Measurements from ENCODE around the gene CDH4. TPM values are rescaled to one million over a fixed set of nuclear protein-coding genes. Genes with fewer than 3 reads are reported as not detected.

The CDH4 gene
- total RNA-seq, 1 donor from 2014 or later = 12.1 TPM

GRCh38 chr20:61756966-61757677, 505.1 kb downstream of the CDH4 start:
- H3K36me3 ChIP-seq (ENCODE audit: control insufficient read depth, insufficient read depth, low read length) = no peaks in the 10 kb centered on the region
- H3K27me3 ChIP-seq (ENCODE audit: control insufficient read depth, insufficient read depth, low read length) = no peaks in the 10 kb centered on the region
- no peak for TF ChIP-seq CTCF (IDR thresholded peaks at IDR 0.05; ENCODE audit: insufficient read depth, low read length, severe bottlenecking)
- H3K4me3 ChIP-seq (ENCODE audit: low read depth, low read length) = no peak overlapping the region
- FAIRE-seq (no peak), DNase-seq (ENCODE audit: low read depth) (peak; percentile 5)

GRCh38 chr20:61757678-61758563, 505.9 kb downstream of the CDH4 start:
- H3K4me3 ChIP-seq (ENCODE audit: low read depth, low read length) = no peak overlapping the region
- FAIRE-seq (no peak), DNase-seq (ENCODE audit: low read depth) (peak; percentile 6)
- no peaks in the 10 kb centered on the region for H3K27me3 ChIP-seq (ENCODE audit: control insufficient read depth, insufficient read depth, low read length)
- H3K36me3 ChIP-seq (ENCODE audit: control insufficient read depth, insufficient read depth, low read length) = no peaks in the 10 kb centered on the region
- TF ChIP-seq CTCF (IDR thresholded peaks at IDR 0.05; ENCODE audit: insufficient read depth, low read length, severe bottlenecking) = no peak

- H3K27me3 ChIP-seq (ENCODE audit: control insufficient read depth, insufficient read depth, low read length) = no peaks in the 10 kb centered on the region
- TF ChIP-seq CTCF (IDR thresholded peaks at IDR 0.05; ENCODE audit: insufficient read depth, low read length, severe bottlenecking) = no peak
- H3K4me3 ChIP-seq (ENCODE audit: low read depth, low read length) = no peak overlapping the region
- H3K36me3 ChIP-seq (ENCODE audit: control insufficient read depth, insufficient read depth, low read length) = no peaks in the 10 kb centered on the region
- DNase-seq (ENCODE audit: low read depth) (no peak), FAIRE-seq (no peak)
These were observed 506.6 kb downstream of the CDH4 start for GRCh38 chr20:61758564-61759200.

- FAIRE-seq (no peak), DNase-seq (ENCODE audit: low read depth) (no peak)
- H3K36me3 ChIP-seq (ENCODE audit: control insufficient read depth, insufficient read depth, low read length) = no peaks in the 10 kb centered on the region
- no peak for TF ChIP-seq CTCF (IDR thresholded peaks at IDR 0.05; ENCODE audit: insufficient read depth, low read length, severe bottlenecking)
- no peaks in the 10 kb centered on the region for H3K27me3 ChIP-seq (ENCODE audit: control insufficient read depth, insufficient read depth, low read length)
- no peak overlapping the region for H3K4me3 ChIP-seq (ENCODE audit: low read depth, low read length)
These were observed 507.4 kb downstream of the CDH4 start for GRCh38 chr20:61759286-61760065.

GRCh38 chr20:61760321-61760720, 508.3 kb downstream of the CDH4 start:
- H3K4me3 ChIP-seq (ENCODE audit: low read depth, low read length) = no peak overlapping the region
- H3K27me3 ChIP-seq (ENCODE audit: control insufficient read depth, insufficient read depth, low read length) = no peaks in the 10 kb centered on the region
- H3K36me3 ChIP-seq (ENCODE audit: control insufficient read depth, insufficient read depth, low read length) = no peaks in the 10 kb centered on the region
- DNase-seq (ENCODE audit: low read depth) (no peak), FAIRE-seq (no peak)
- TF ChIP-seq CTCF (IDR thresholded peaks at IDR 0.05; ENCODE audit: insufficient read depth, low read length, severe bottlenecking) = no peak
